HG02943 (cell line): ENCODE data around the gene RSL24D1.
A peak's percentile ranks its signal among the peaks of the same experiment; 100 is the strongest.
"Not testable (repeated sequence)": the region's sequence is repeated elsewhere in the genome, so short reads cannot be mapped to it uniquely, and the experiment has no call there.

Experiments
- ATAC-seq: cut with Tn5 transposase; IDR thresholded peaks from one replicate; pipeline ENCODE4 v1.9.1; 2021; ENCODE audit warnings: mild to moderate bottlenecking, low read depth, moderate library complexity; ENCODE audit not compliant: unreplicated experiment

The RSL24D1 gene

GRCh38 chr15:55220606-55221005, 23.9 kb upstream of the RSL24D1 start:
- no peak for ATAC-seq

GRCh38 chr15:55218056-55218455, 21.3 kb upstream of the RSL24D1 start:
- no peak for ATAC-seq

GRCh38 chr15:55204464-55204863, 7.7 kb upstream of the RSL24D1 start:
- ATAC-seq: no peak

- ATAC-seq: no peak
Observed at GRCh38 chr15:55202206-55202605, 5.5 kb upstream of the RSL24D1 start.

GRCh38 chr15:55198706-55199105, 2.0 kb upstream of the RSL24D1 start:
- ATAC-seq: no peak

GRCh38 chr15:55197719-55198118, 978 bp upstream of the RSL24D1 start:
- ATAC-seq: no peak

GRCh38 chr15:55197362-55197705, 593 bp upstream of the RSL24D1 start:
- peak; percentile 1 for ATAC-seq

- ATAC-seq: no peak
Observed at GRCh38 chr15:55195996-55196395, 745 bp downstream of the RSL24D1 start.

- ATAC-seq: no peak
Observed at GRCh38 chr15:55194256-55194655, 2.5 kb downstream of the RSL24D1 start.

GRCh38 chr15:55186331-55186730, 10.4 kb downstream of the RSL24D1 start:
- no peak for ATAC-seq

- no peak for ATAC-seq
Observed at GRCh38 chr15:55183679-55184078, 13.1 kb downstream of the RSL24D1 start.

GRCh38 chr15:55179141-55179540, 17.6 kb downstream of the RSL24D1 start:
- no peak for ATAC-seq

GRCh38 chr15:55170361-55170760, 26.4 kb downstream of the RSL24D1 start:
- no peak for ATAC-seq

GRCh38 chr15:55168350-55168974, 28.3 kb downstream of the RSL24D1 start:
- ATAC-seq: no peak

GRCh38 chr15:55164284-55164683, 32.5 kb downstream of the RSL24D1 start:
- no peak for ATAC-seq

GRCh38 chr15:55151631-55152030, 45.1 kb downstream of the RSL24D1 start:
- ATAC-seq: no peak

GRCh38 chr15:55143132-55143531, 53.6 kb downstream of the RSL24D1 start:
- ATAC-seq: not testable (repeated sequence)

GRCh38 chr15:55133972-55134371, 62.8 kb downstream of the RSL24D1 start:
- no peak for ATAC-seq

- ATAC-seq: no peak
Observed at GRCh38 chr15:55132672-55133071, 64.1 kb downstream of the RSL24D1 start.
